DMS53 treated with DMSO at 0.1 percent for 48 hours (cell line): ENCODE results near the gene ANKRD31.
A peak's percentile ranks its signal among the peaks of the same experiment; 100 is the strongest.
"Not testable (repeated sequence)": the region's sequence is repeated elsewhere in the genome, so short reads cannot be mapped to it uniquely, and the experiment has no call there.

Source experiments
- DNase-seq: peaks from one replicate; lab custom pipeline; 2025; ENCODE audit not compliant: unreplicated experiment; lab: John Stamatoyannopoulos, UW

ANKRD31 gene

GRCh38 chr5:75236322-75237316 is at the start of gene ANKRD31:
Gene ANKRD31, minus strand, starts transcription at chr5:75236878. Its CDS starts 192 bp downstream, at chr5:75236686.
- peak; percentile 66 for DNase-seq

GRCh38 chr5:75286211-75286773 is 49.6 kb upstream of the ANKRD31 start:
- no peak for DNase-seq

- no peak for DNase-seq
These were observed 45.9 kb upstream of the ANKRD31 start for GRCh38 chr5:75282581-75282980.

- DNase-seq, result no peak
These were observed 45.2 kb upstream of the ANKRD31 start for GRCh38 chr5:75281716-75282465.

- DNase-seq, result no peak
These were observed 42.6 kb upstream of the ANKRD31 start for GRCh38 chr5:75279321-75279720.

- no peak for DNase-seq
These were observed 40.8 kb upstream of the ANKRD31 start for GRCh38 chr5:75277463-75277862.

GRCh38 chr5:75275756-75276155 is 39.1 kb upstream of the ANKRD31 start:
- DNase-seq, result no peak

- no peak for DNase-seq
These were observed 38.5 kb upstream of the ANKRD31 start for GRCh38 chr5:75275147-75275546.

GRCh38 chr5:75274486-75274885 is 37.8 kb upstream of the ANKRD31 start:
- no peak for DNase-seq

GRCh38 chr5:75270605-75271004 is 33.9 kb upstream of the ANKRD31 start:
- not testable (repeated sequence) for DNase-seq

GRCh38 chr5:75265731-75266130 is 29.1 kb upstream of the ANKRD31 start:
- DNase-seq, result peak; percentile 33

- no peak for DNase-seq
These were observed 25.6 kb upstream of the ANKRD31 start for GRCh38 chr5:75262271-75262670.

- DNase-seq, result no peak
These were observed 24.0 kb upstream of the ANKRD31 start for GRCh38 chr5:75260708-75261107.

- DNase-seq, result not testable (repeated sequence)
These were observed 13.8 kb upstream of the ANKRD31 start for GRCh38 chr5:75250452-75250851.

- DNase-seq, result no peak
These were observed 8.3 kb upstream of the ANKRD31 start for GRCh38 chr5:75245023-75245422.

GRCh38 chr5:75243510-75243909 is 6.8 kb upstream of the ANKRD31 start:
- DNase-seq, result no peak

- DNase-seq, result no peak
These were observed 6.4 kb upstream of the ANKRD31 start for GRCh38 chr5:75243100-75243499.

GRCh38 chr5:75242067-75242466 is 5.4 kb upstream of the ANKRD31 start:
- no peak for DNase-seq

GRCh38 chr5:75239681-75240080 is 3.0 kb upstream of the ANKRD31 start:
- no peak for DNase-seq

- DNase-seq, result no peak
These were observed 967 bp downstream of the ANKRD31 start for GRCh38 chr5:75235711-75236110.

- no peak for DNase-seq
These were observed 2.4 kb downstream of the ANKRD31 start for GRCh38 chr5:75234251-75234650.

GRCh38 chr5:75226916-75227315 is 9.8 kb downstream of the ANKRD31 start:
- DNase-seq, result no peak
